CD14-positive monocyte (primary cell): ENCODE results near the gene GHDC. TPM values are rescaled to one million over a fixed set of nuclear protein-coding genes. Genes with fewer than 3 reads are reported as not detected.

Source experiments
- DNase-seq, 3 donors: peaks; one replicate each; pipeline ENCODE4 v3.0.0-alpha.2; 2011 to 2022
- H2AFZ ChIP-seq: 2 replicates; pipeline ENCODE4 v1.6.0; 2012; ENCODE audit warnings: mild to moderate bottlenecking, low read depth, low read length, inconsistent platforms; ENCODE audit not compliant: insufficient read depth, poor library complexity, severe bottlenecking
- H3K27ac ChIP-seq, 2 donors: 1 replicate in 1 of 2; 2 replicates in 1 of 2; pipeline ENCODE4 v1.5.1; 2012 to 2013; ENCODE audit warnings: low read length in 2 of 2, control low read depth in 1 of 2, inconsistent platforms in 1 of 2, low read depth in 1 of 2, mild to moderate bottlenecking in 1 of 2
- H3K27me3 ChIP-seq, 2 donors: one replicate each; pipeline versions ENCODE4 v1.6.0 to v1.6.1; 2011 to 2013; ENCODE audit warnings: low read length in 2 of 2; ENCODE audit not compliant: control insufficient read depth in 2 of 2, insufficient read depth in 2 of 2
- H3K36me3 ChIP-seq, 2 donors: replicated peaks in 1 of 2; 1 replicate in 1 of 2; 2 replicates in 1 of 2; pipeline versions ENCODE4 v1.5.1 to v1.6.1; 2012 to 2013; ENCODE audit warnings: low read length in 2 of 2, control low read depth in 1 of 2, inconsistent platforms in 1 of 2, mild to moderate bottlenecking in 1 of 2; ENCODE audit not compliant: insufficient read depth in 2 of 2, control insufficient read depth in 1 of 2
- H3K4me1 ChIP-seq, 2 donors: 1 replicate in 1 of 2; 2 replicates in 1 of 2; pipeline versions ENCODE4 v1.5.1 to v1.6.1; 2012 to 2013; ENCODE audit warnings: low read length in 2 of 2, control low read depth in 1 of 2, inconsistent platforms in 1 of 2, mild to moderate bottlenecking in 1 of 2, moderate library complexity in 1 of 2; ENCODE audit not compliant: insufficient read depth in 2 of 2, control insufficient read depth in 1 of 2
- H3K4me2 ChIP-seq: replicated peaks from 2 replicates; pipeline ENCODE3; 2012; ENCODE audit warnings: low read length, moderate library complexity, mild to moderate bottlenecking; ENCODE audit not compliant: poor library complexity, severe bottlenecking; ENCODE audit errors: extremely low read depth
- H3K4me3 ChIP-seq, 3 experiments: fragments of 200-600 bp in 1 of 3; sonication (generic) in 1 of 3; replicated peaks in 1 of 3; 1 replicate in 2 of 3; 2 replicates in 1 of 3; pipeline ENCODE4 v1.5.1; 2011 to 2013; ENCODE audit warnings: low read length in 3 of 3, mild to moderate bottlenecking in 3 of 3, control low read depth in 2 of 3, low read depth in 2 of 3, inconsistent platforms in 1 of 3, moderate library complexity in 1 of 3
- H3K79me2 ChIP-seq: 2 replicates; pipeline ENCODE4 v1.6.0; 2012; ENCODE audit warnings: mild to moderate bottlenecking, control low read depth, inconsistent platforms, low read length, moderate library complexity; ENCODE audit not compliant: insufficient read depth
- H3K9ac ChIP-seq: 2 replicates; pipeline ENCODE4 v1.6.0; 2017; ENCODE audit warnings: low read length, mild to moderate bottlenecking; ENCODE audit not compliant: insufficient read depth, poor library complexity, severe bottlenecking
- H3K9me3 ChIP-seq, 2 donors: replicated peaks in 1 of 2; 1 replicate in 1 of 2; 2 replicates in 1 of 2; pipeline versions ENCODE4 v1.5.1 to v1.6.1; 2012 to 2013; ENCODE audit warnings: low read length in 2 of 2, control low read depth in 1 of 2; ENCODE audit not compliant: control insufficient read depth in 1 of 2, insufficient read depth in 1 of 2
- H4K20me1 ChIP-seq: 2 replicates; pipeline ENCODE4 v1.6.0; 2012; ENCODE audit warnings: mild to moderate bottlenecking, low read length, control low read depth, moderate library complexity; ENCODE audit not compliant: insufficient read depth
- H3K27ac Mint-ChIP-seq, 7 donors: one replicate each; pipeline ENCODE4 v1.8.0; 2020; ENCODE audit warnings: mild to moderate bottlenecking in 7 of 7, mixed read lengths in 7 of 7, moderate library complexity in 6 of 7, inconsistent platforms in 2 of 7
- H3K27me3 Mint-ChIP-seq, 3 donors: one replicate each; pipeline ENCODE4 v1.8.0; 2021 to 2022; ENCODE audit warnings: low read depth in 3 of 3, mild to moderate bottlenecking in 3 of 3, mixed read lengths in 3 of 3, moderate library complexity in 3 of 3, inconsistent platforms in 1 of 3
- H3K36me3 Mint-ChIP-seq, 2 donors: one replicate each; pipeline ENCODE4 v1.8.0; 2020; ENCODE audit warnings: mixed read lengths in 2 of 2, inconsistent platforms in 1 of 2, mild to moderate bottlenecking in 1 of 2
- H3K4me1 Mint-ChIP-seq: one replicate; pipeline ENCODE4 v1.8.0; 2020; ENCODE audit warnings: mild to moderate bottlenecking, mixed read lengths
- H3K4me3 Mint-ChIP-seq, 2 donors: one replicate each; pipeline ENCODE4 v1.8.0; 2020; ENCODE audit warnings: mild to moderate bottlenecking in 2 of 2, mixed read lengths in 2 of 2, moderate library complexity in 1 of 2
- H3K9me3 Mint-ChIP-seq, 7 donors: one replicate each; pipeline ENCODE4 v1.8.0; 2020 to 2022; ENCODE audit warnings: mixed read lengths in 7 of 7, mild to moderate bottlenecking in 6 of 7, moderate library complexity in 6 of 7, inconsistent platforms in 2 of 7
- CTCF ChIP-seq: fragments of 200-600 bp; IDR thresholded peaks from one replicate; pipeline ENCODE4 v1.8.0; 2022; ENCODE audit warnings: antibody characterized with exemption, mild to moderate bottlenecking
- WGBS: methylation state at CpG from one replicate; pipeline ENCODE4 v1.1.5; 2013; ENCODE audit warnings: missing lambda C conversion rate; ENCODE audit not compliant: insufficient coverage; 5-methylcytosine and 5-hydroxymethylcytosine counted together
- intact Hi-C, 2 donors: fragments of 100-400 bp; cut with micrococcal nuclease; formaldehyde crosslinking; loops; one replicate each; pipeline versions ENCODE4 v1.15.0 to v1.15.1; 2023
- polyA plus RNA-seq, 3 donors: library from polyadenylated mRNA; depleted of rRNA in 1 of 3; unstranded in 2 of 3; stranded (reverse) in 1 of 3; fragments of 300-500 nt in 2 of 3; fragments of >200 nt in 1 of 3; fragmentation: Illumina TruSeq in 2 of 3; gene quantifications; 1 replicate in 2 of 3; 2 replicates in 1 of 3; pipeline ENCODE4 v1.2.3, GENCODE V29; 2012 to 2021

The GHDC gene
- polyA plus RNA-seq, 3 donors, result 20.0 to 31.6 (median 20.6) TPM

GRCh38 chr17:42203354-42203753, 9.1 kb upstream of the GHDC start:
- no peak for DNase-seq
- intact Hi-C loops, result no loop called here
- no peak overlapping the region for H3K27ac Mint-ChIP-seq

GRCh38 chr17:42202696-42203095, 8.4 kb upstream of the GHDC start:
- TF ChIP-seq CTCF, result no peak
- Histone ChIP-seq H3K4me1 (peaks cover 30 to 37% of the 10 kb centered on the region in 2 donors), H3K27ac (no peak overlapping the region), H3K9me3 (no peaks in the 10 kb centered on the region), H3K79me2 (no peaks in the 10 kb centered on the region), H3K27me3 (no peaks in the 10 kb centered on the region), H2AFZ (no peak overlapping the region), H3K4me2 (no peak overlapping the region), H3K9ac (no peak overlapping the region), H4K20me1 (no peaks in the 10 kb centered on the region), H3K4me3 (no peak overlapping the region), H3K36me3 (peaks cover 52 to 72% of the 10 kb centered on the region in 2 donors)
- Mint-ChIP-seq H3K27me3 (peaks cover 0 to 4% (median 0%) of the 10 kb centered on the region in 3 donors), H3K4me3 (no peak overlapping the region), H3K9me3 (no peaks in the 10 kb centered on the region), H3K4me1 (peaks cover 28% of the 10 kb centered on the region), H3K27ac (peak overlapping the region in 3 of 7 donors; percentile 29 to 71 (median 65)), H3K36me3 (peaks cover 59 to 77% of the 10 kb centered on the region in 2 donors)
- no peak for DNase-seq
- WGBS, result no CpG with 5 or more reads among the region's 5 CpGs
- intact Hi-C loops, result no loop called here

More at GRCh38 chr17:42203354-42203753, 9.1 kb upstream of the GHDC start:
- Mint-ChIP-seq H3K4me1 (peaks cover 28% of the 10 kb centered on the region), H3K4me3 (no peak overlapping the region), H3K36me3 (peaks cover 59 to 82% of the 10 kb centered on the region in 2 donors), H3K9me3 (no peaks in the 10 kb centered on the region), H3K27me3 (peaks cover 0 to 4% (median 0%) of the 10 kb centered on the region in 3 donors)
- Histone ChIP-seq H3K27ac (no peak overlapping the region), H3K4me1 (peaks cover 29 to 32% of the 10 kb centered on the region in 2 donors), H3K4me2 (no peak overlapping the region), H3K9ac (no peak overlapping the region), H3K4me3 (no peak overlapping the region), H2AFZ (no peak overlapping the region), H3K9me3 (no peaks in the 10 kb centered on the region), H3K79me2 (no peaks in the 10 kb centered on the region), H4K20me1 (no peaks in the 10 kb centered on the region), H3K36me3 (peaks cover 52 to 77% of the 10 kb centered on the region in 2 donors), H3K27me3 (no peaks in the 10 kb centered on the region)
- 100% methylated on average over 1 of the region's 2 CpGs for WGBS
- TF ChIP-seq CTCF, result no peak
